Astrocyte (in vitro differentiated cells and primary cell): ENCODE results near the gene SECISBP2L.

ENCODE experiments used
- CTCF ChIP-seq: IDR thresholded peaks from 2 replicates; pipeline ENCODE4 v1.5.1; 2011; ENCODE audit warnings: low read depth, mild to moderate bottlenecking, inconsistent platforms, low read length, moderate library complexity; ENCODE audit not compliant: insufficient read depth
- EZH2 ChIP-seq: IDR thresholded peaks from 2 replicates; pipeline ENCODE4 v1.6.1; 2012; ENCODE audit warnings: mild to moderate bottlenecking, low read length, inconsistent platforms; ENCODE audit not compliant: insufficient read depth

GRCh38 chr15:49015896-49016295 lies 30.4 kb downstream of the SECISBP2L start:
- TF ChIP-seq EZH2 (no peak), CTCF (no peak)
